Measurements from ENCODE around the gene PAX1. TPM values are rescaled to one million over a fixed set of nuclear protein-coding genes. Genes with fewer than 3 reads are reported as not detected.

Gene PAX1
- total RNA-seq, 3 donors from 2014 or later (not counting 1 experiment from before 2014, with no cell fraction given), result not detected

DNA sequence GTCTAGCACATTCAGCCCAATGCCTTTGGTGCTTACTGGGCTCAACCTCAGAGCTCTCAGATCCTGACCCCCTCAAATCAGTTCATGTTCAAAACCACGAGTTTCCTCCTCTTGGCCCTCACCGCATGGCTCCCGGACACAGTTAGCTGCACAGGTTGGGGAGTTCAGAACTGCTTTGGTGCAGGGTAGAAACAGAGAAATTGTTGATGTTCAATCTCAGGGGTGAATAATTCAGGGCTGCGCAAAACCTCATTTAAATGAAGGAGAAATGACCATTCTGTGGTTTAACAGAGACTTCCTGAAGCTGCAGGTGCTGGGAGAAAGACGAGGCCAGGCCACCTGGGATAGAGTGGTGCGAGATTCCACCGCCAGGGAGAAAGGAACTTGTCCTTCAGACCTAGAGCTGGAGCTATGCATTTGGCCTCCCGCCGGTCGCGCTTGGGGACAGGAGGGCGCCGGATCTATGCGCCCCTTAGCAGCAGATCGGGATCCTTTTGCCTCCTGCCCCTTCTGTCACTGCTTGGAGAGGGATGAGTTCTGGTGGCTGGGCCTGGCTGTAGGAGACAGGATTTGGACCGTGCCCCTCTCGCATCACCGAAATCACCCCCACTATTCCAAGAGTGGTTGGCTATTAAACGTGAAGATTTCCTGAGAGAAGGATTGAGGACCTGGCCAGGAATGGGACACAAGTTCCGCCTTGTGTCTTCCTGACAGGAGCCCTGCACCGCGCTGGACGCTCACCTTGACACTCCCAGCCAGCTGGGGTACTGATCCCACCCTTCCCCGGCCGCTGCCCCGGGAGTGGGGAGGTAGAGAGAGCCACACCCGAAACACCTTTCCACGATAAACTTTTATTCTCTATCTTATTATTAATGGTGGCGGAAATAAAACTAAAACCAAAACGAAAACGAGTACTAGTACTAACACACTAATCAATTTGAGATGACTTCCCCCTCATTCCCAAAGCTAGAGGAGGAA, 767 bp upstream of the PAX1 start:
- no peak overlapping the region for H3K27ac Mint-ChIP-seq
- intact Hi-C loops (cut with micrococcal nuclease), result no loop called here
- Histone ChIP-seq H3K4me3 (ENCODE audit: low read length) (no peak overlapping the region), H3K9me3 (ENCODE audit: control insufficient read depth, insufficient read depth, low read length) (no peaks in the 10 kb centered on the region), H3K4me1 (ENCODE audit: control insufficient read depth, insufficient read depth, low read length) (no peaks in the 10 kb centered on the region), H3K36me3 (ENCODE audit: control insufficient read depth, insufficient read depth, low read length) (no peaks in the 10 kb centered on the region), H3K27ac (ENCODE audit: low read length) (no peak overlapping the region), H3K27me3 (ENCODE audit: control insufficient read depth, insufficient read depth, low read length) (peaks cover 28% of the 10 kb centered on the region)
- no peak overlapping the region for H3K4me3 Mint-ChIP-seq
- no peak for ATAC-seq
- WGBS (ENCODE audit: insufficient coverage), result 8% methylated on average over 20 of the region's 31 CpGs
- H3K9me3 Mint-ChIP-seq, result no peaks in the 10 kb centered on the region
- no peaks in the 10 kb centered on the region for H3K36me3 Mint-ChIP-seq
- peaks cover 65 to 67% of the 10 kb centered on the region in 2 donors for H3K27me3 Mint-ChIP-seq (ENCODE audit: low read depth in 2 of 2)
- TF ChIP-seq CTCF (IDR thresholded peaks at IDR 0.05), result no peak
- H3K4me1 Mint-ChIP-seq, result no peaks in the 10 kb centered on the region
- DNase-seq, result no peak

DNA sequence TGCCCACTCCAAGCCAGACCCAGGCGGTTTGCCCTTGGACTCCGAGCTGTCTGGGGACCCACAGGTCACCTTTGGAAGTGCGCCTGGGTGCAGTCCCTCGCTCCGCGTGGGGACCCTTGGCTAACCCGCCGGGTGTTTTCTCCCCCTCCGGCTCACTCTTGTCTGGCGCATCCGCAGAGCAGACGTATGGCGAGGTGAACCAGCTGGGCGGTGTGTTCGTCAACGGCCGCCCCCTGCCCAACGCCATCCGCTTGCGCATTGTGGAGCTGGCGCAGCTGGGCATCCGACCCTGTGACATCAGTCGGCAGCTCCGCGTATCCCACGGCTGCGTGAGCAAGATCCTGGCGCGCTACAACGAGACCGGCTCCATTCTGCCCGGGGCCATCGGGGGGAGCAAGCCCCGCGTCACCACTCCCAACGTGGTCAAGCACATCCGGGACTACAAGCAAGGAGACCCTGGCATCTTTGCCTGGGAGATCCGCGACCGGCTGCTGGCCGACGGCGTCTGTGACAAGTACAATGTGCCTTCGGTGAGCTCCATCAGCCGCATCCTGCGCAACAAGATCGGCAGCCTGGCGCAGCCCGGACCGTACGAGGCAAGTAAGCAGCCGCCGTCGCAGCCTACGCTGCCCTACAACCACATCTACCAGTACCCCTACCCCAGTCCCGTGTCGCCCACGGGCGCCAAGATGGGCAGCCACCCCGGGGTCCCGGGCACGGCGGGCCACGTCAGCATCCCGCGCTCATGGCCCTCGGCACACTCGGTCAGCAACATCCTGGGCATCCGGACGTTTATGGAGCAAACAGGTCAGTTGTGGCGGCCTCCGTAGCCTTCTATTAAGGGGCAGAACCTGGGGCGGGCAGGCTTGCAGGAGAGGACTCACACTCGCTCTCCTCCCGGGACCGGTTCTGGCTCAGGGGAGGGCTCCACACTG, 1.1 kb downstream of the PAX1 start:
- Mint-ChIP-seq H3K27ac (no peak overlapping the region), H3K4me3 (no peak overlapping the region), H3K4me1 (no peaks in the 10 kb centered on the region), H3K27me3 (ENCODE audit: low read depth in 2 of 2) (peaks cover 58 to 60% of the 10 kb centered on the region in 2 donors), H3K9me3 (no peaks in the 10 kb centered on the region), H3K36me3 (no peaks in the 10 kb centered on the region)
- H3K4me3 ChIP-seq (ENCODE audit: low read length), result no peak overlapping the region
- H3K9me3 ChIP-seq (ENCODE audit: control insufficient read depth, insufficient read depth, low read length), result no peaks in the 10 kb centered on the region
- TF ChIP-seq CTCF (IDR thresholded peaks at IDR 0.05), result no peak
- DNase-seq (no peak), ATAC-seq (no peak)
- no peaks in the 10 kb centered on the region for H3K4me1 ChIP-seq (ENCODE audit: control insufficient read depth, insufficient read depth, low read length)
- no peak overlapping the region for H3K27ac ChIP-seq (ENCODE audit: low read length)
- 9% methylated on average over 76 of the region's 76 CpGs for WGBS (ENCODE audit: insufficient coverage)
- intact Hi-C loops (cut with micrococcal nuclease), result no loop called here
- H3K36me3 ChIP-seq (ENCODE audit: control insufficient read depth, insufficient read depth, low read length), result no peaks in the 10 kb centered on the region
- H3K27me3 ChIP-seq (ENCODE audit: control insufficient read depth, insufficient read depth, low read length), result peaks cover 29% of the 10 kb centered on the region

DNA sequence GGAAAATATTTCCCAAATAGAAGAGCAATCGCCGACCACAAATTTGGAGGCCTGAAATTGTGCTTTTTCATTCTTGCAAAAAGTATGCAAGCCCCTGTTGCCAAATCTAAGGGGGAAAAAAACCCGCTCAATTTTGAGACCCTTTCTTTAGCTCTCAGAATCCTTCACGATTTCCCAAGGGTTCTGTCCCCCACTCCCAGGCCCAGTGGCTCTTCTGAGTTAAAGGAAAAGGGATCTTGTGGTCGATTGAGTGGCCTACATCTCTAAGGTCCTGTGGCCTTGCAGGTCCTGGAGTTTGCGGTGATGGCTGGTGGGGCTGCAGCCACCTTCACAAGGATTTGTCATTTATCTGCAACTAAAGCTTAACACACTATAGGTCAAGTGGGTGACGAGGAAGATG, 1.8 kb downstream of the PAX1 start:
- Mint-ChIP-seq H3K27ac (no peak overlapping the region), H3K27me3 (ENCODE audit: low read depth in 2 of 2) (peaks cover 52% of the 10 kb centered on the region in 2 donors), H3K4me1 (no peaks in the 10 kb centered on the region), H3K36me3 (no peaks in the 10 kb centered on the region), H3K4me3 (no peak overlapping the region), H3K9me3 (no peaks in the 10 kb centered on the region)
- Histone ChIP-seq H3K27ac (ENCODE audit: low read length) (no peak overlapping the region), H3K36me3 (ENCODE audit: control insufficient read depth, insufficient read depth, low read length) (no peaks in the 10 kb centered on the region), H3K4me3 (ENCODE audit: low read length) (no peak overlapping the region), H3K9me3 (ENCODE audit: control insufficient read depth, insufficient read depth, low read length) (no peaks in the 10 kb centered on the region), H3K27me3 (ENCODE audit: control insufficient read depth, insufficient read depth, low read length) (peaks cover 33% of the 10 kb centered on the region), H3K4me1 (ENCODE audit: control insufficient read depth, insufficient read depth, low read length) (no peaks in the 10 kb centered on the region)
- no peak for ATAC-seq
- intact Hi-C loops (cut with micrococcal nuclease), result no loop called here
- WGBS (ENCODE audit: insufficient coverage), result 17% methylated on average over 6 of the region's 7 CpGs
- no peak for TF ChIP-seq CTCF (IDR thresholded peaks at IDR 0.05)
- no peak for DNase-seq

All from natural killer cell (primary cell).